ENCODE results near the gene LRMDA. TPM values are rescaled to one million over a fixed set of nuclear protein-coding genes. Genes with fewer than 3 reads are reported as not detected.
A peak's percentile ranks its signal among the peaks of the same experiment; 100 is the strongest.

The LRMDA gene
- total RNA-seq, 2 donors from 2014 or later, result 9.6 to 12.6 TPM

GRCh38 chr10:75762431-75762802 is 331.0 kb downstream of the LRMDA start:
- Histone ChIP-seq H3K9me3 (no peaks in the 10 kb centered on the region), H3K36me3 (no peaks in the 10 kb centered on the region), H3K27ac (no peak overlapping the region), H3K27me3 (replicated peaks; ENCODE audit: insufficient read depth) (no peaks in the 10 kb centered on the region), H3K4me3 (no peak overlapping the region), H3K4me1 (replicated peaks) (no peaks in the 10 kb centered on the region)
- intact Hi-C loops (cut with DNase I), result no loop called here
- TF ChIP-seq POLR2A (IDR thresholded peaks at IDR 0.05), result no peak
- peak; percentile 15 for TF ChIP-seq POLR2AphosphoS5 (IDR thresholded peaks at IDR 0.05)
- no peak for TF ChIP-seq CTCF (IDR thresholded peaks at IDR 0.05)
- WGBS, result 77% methylated on average over 2 of the region's 2 CpGs
- peak; percentile 10 for DNase-seq (ENCODE audit: low spot score)

DNA sequence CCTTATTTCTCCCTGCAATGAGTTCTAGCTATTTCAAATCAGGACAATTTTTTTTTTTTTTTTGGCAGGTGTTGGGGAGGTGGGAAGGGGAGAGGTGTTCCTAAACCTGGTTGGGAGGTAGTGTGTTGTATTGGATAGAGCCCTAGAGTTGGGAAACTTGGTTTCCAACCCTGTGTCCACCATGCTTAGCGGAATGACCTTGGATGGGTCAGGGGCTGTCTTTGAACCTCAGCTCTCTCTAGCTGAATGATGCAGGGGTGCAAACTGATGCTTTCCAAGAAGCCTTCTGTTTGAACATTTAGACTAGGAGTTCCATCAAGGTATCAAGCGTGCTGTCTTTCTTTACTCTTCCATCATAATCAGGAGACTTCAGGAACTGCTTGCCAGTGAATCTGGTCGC is 332.2 kb downstream of the LRMDA start:
- Histone ChIP-seq H3K27ac (no peak overlapping the region), H3K4me3 (no peak overlapping the region), H3K9me3 (no peaks in the 10 kb centered on the region), H3K27me3 (replicated peaks; ENCODE audit: insufficient read depth) (no peaks in the 10 kb centered on the region), H3K4me1 (replicated peaks) (no peaks in the 10 kb centered on the region), H3K36me3 (no peaks in the 10 kb centered on the region)
- WGBS, result 95% methylated on average over 3 of the region's 3 CpGs
- TF ChIP-seq POLR2AphosphoS5 (IDR thresholded peaks at IDR 0.05) (no peak), POLR2A (IDR thresholded peaks at IDR 0.05) (no peak), CTCF (IDR thresholded peaks at IDR 0.05) (no peak)
- intact Hi-C loops (cut with DNase I), result no loop called here
- DNase-seq (ENCODE audit: low spot score), result no peak

GRCh38 chr10:75764974-75765788 is 333.8 kb downstream of the LRMDA start:
- no peak overlapping the region for H3K4me3 ChIP-seq
- H3K27me3 ChIP-seq (replicated peaks; ENCODE audit: insufficient read depth), result no peaks in the 10 kb centered on the region
- WGBS, result 77% methylated on average over 4 of the region's 4 CpGs

DNA sequence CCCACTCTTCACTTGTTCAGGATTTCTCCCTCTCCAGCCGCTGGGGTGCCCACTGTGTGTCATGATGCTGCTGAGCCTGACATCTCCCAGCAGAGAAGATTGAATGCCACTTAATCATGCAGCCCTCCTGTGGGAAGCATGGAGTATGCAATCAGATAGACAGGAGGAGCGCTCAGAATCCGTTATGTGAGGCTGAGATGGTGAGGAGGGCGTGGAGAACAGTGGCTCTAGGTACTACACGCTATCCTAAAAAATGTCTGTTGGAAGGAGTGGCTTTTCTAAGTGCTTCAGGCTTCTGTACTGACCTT is 334.3 kb downstream of the LRMDA start:
- WGBS, result 93% methylated on average over 5 of the region's 5 CpGs

More at GRCh38 chr10:75764974-75765788, 333.8 kb downstream of the LRMDA start:
- Histone ChIP-seq H3K4me1 (replicated peaks) (no peaks in the 10 kb centered on the region), H3K9me3 (no peaks in the 10 kb centered on the region), H3K27ac (no peak overlapping the region), H3K36me3 (no peaks in the 10 kb centered on the region)
- intact Hi-C loops (cut with DNase I), result no loop called here
- no peak for TF ChIP-seq POLR2A (IDR thresholded peaks at IDR 0.05)
- no peak for TF ChIP-seq CTCF (IDR thresholded peaks at IDR 0.05)
- no peak for TF ChIP-seq POLR2AphosphoS5 (IDR thresholded peaks at IDR 0.05)
- DNase-seq (ENCODE audit: low spot score), result no peak

More for the DNA sequence above, 334.3 kb downstream of the LRMDA start:
- no peak overlapping the region for H3K27ac ChIP-seq
- intact Hi-C loops (cut with DNase I), result no loop called here
- no peak for TF ChIP-seq POLR2AphosphoS5 (IDR thresholded peaks at IDR 0.05)
- no peak for TF ChIP-seq POLR2A (IDR thresholded peaks at IDR 0.05)
- TF ChIP-seq CTCF (IDR thresholded peaks at IDR 0.05), result no peak
- no peak for DNase-seq (ENCODE audit: low spot score)
- no peaks in the 10 kb centered on the region for H3K9me3 ChIP-seq
- no peaks in the 10 kb centered on the region for H3K27me3 ChIP-seq (replicated peaks; ENCODE audit: insufficient read depth)
- no peaks in the 10 kb centered on the region for H3K4me1 ChIP-seq (replicated peaks)
- H3K36me3 ChIP-seq, result no peaks in the 10 kb centered on the region
- H3K4me3 ChIP-seq, result no peak overlapping the region
